Mucosa of descending colon (tissue), 3 donors: Measurements from ENCODE around the gene GNB3. TPM values are rescaled to one million over a fixed set of nuclear protein-coding genes. Genes with fewer than 3 reads are reported as not detected.

ENCODE experiments used
- ATAC-seq: fragments of 200-7000 bp; cut with Tn5 transposase; one replicate; pipeline ENCODE4 v1.9.1; 2020; ENCODE audit warnings: mild to moderate bottlenecking, moderate library complexity
- DNase-seq, 3 donors: peaks; one replicate each; pipeline ENCODE4 v3.0.0-alpha.2; 2020
- H3K36me3 ChIP-seq: fragments of 200-600 bp; one replicate; pipeline ENCODE4 v1.8.0; 2021; ENCODE audit warnings: low read depth, mild to moderate bottlenecking
- H3K4me1 ChIP-seq: fragments of 200-600 bp; one replicate; pipeline ENCODE4 v1.8.0; 2021; ENCODE audit warnings: low read depth, mild to moderate bottlenecking
- H3K4me3 ChIP-seq: fragments of 200-600 bp; one replicate; pipeline ENCODE4 v1.8.0; 2021; ENCODE audit warnings: mild to moderate bottlenecking
- H3K9me3 ChIP-seq: fragments of 200-600 bp; one replicate; pipeline ENCODE4 v1.8.0; 2021; ENCODE audit warnings: mild to moderate bottlenecking
- CTCF ChIP-seq: fragments of 200-600 bp; IDR thresholded peaks from one replicate; pipeline ENCODE4 v1.8.0; 2022; ENCODE audit warnings: antibody characterized with exemption, mild to moderate bottlenecking
- intact Hi-C, 2 donors: fragments of 100-400 bp; cut with DNase I in 1 of 2; cut with micrococcal nuclease in 1 of 2; formaldehyde crosslinking; loops; one replicate each; pipeline versions ENCODE4 v1.11.0 to v1.11.1; 2022; cut with DNase I, micrococcal nuclease
- total RNA-seq, 3 donors: library from RNA; stranded (reverse); fragmentation: NEBNext Ultra II Directional in 2 of 3; extraction: Animal tissue kit (Norgen Biotek cat#: 25700) in 2 of 3; gene quantifications; one replicate each; pipeline versions ENCODE4 v1.2.1 to v1.2.4, GENCODE V29; 2021 to 2023
- donor health status: DM: no; HTN: no; CAD: no; lungs with moderate emphysema.
- donor health status: DM: no; HTN: no; CAD: no.
- donor health status: DM: no; HTN: yes; CAD: no.

The GNB3 gene
- total RNA-seq, 3 donors from 2014 or later = 0.38 to 5.3 (median 0.96) TPM

GRCh38 chr12:6851153-6851920, 10.6 kb downstream of the GNB3 start, which contains the start of gene CDCA3:
Gene CDCA3, minus strand, starts transcription at chr12:6851286. Its CDS starts 334 bp downstream, at chr12:6850952.
- H3K9me3 ChIP-seq = no peaks in the 10 kb centered on the region
- no peaks in the 10 kb centered on the region for H3K36me3 ChIP-seq
- DNase-seq (peak; percentile 93 to 97 (median 96)), ATAC-seq (peak; percentile 78)
- peak within 1 kb of the TSS; percentile 33 for H3K4me3 ChIP-seq
- intact Hi-C loops = no loop called here
- TF ChIP-seq CTCF = no peak
- H3K4me1 ChIP-seq = peaks cover 19% of the 10 kb centered on the region

- H3K4me1 ChIP-seq = peaks cover 19% of the 10 kb centered on the region
- intact Hi-C loops = no loop called here
These were observed 11.4 kb downstream of the GNB3 start, which contains the start of gene USP5 for GRCh38 chr12:6851921-6852650. Gene USP5, plus strand, starts transcription at chr12:6852150. Its CDS starts 30 bp downstream, at chr12:6852180.

GRCh38 chr12:6852651-6853354, 12.1 kb downstream of the GNB3 start:
- intact Hi-C loops = no loop called here
- peaks cover 19% of the 10 kb centered on the region for H3K4me1 ChIP-seq
- peak overlapping the region; percentile 33 for H3K4me3 ChIP-seq
- TF ChIP-seq CTCF = no peak
- peak in 2 of 3 donors; percentile 47 to 72 for DNase-seq
- ATAC-seq = no peak
- H3K9me3 ChIP-seq = no peaks in the 10 kb centered on the region
- no peaks in the 10 kb centered on the region for H3K36me3 ChIP-seq

More at GRCh38 chr12:6851921-6852650, 11.4 kb downstream of the GNB3 start, which contains the start of gene USP5:
- DNase-seq (peak; percentile 98 to 100 (median 98)), ATAC-seq (peak; percentile 87)
- Histone ChIP-seq H3K9me3 (no peaks in the 10 kb centered on the region), H3K4me3 (peak within 1 kb of the TSS; percentile 33), H3K36me3 (no peaks in the 10 kb centered on the region)
- TF ChIP-seq CTCF = no peak

GRCh38 chr12:6853626-6854025, 12.9 kb downstream of the GNB3 start:
- H3K4me3 ChIP-seq = no peak overlapping the region
- no peak for TF ChIP-seq CTCF
- intact Hi-C loops = no loop called here
- H3K9me3 ChIP-seq = no peaks in the 10 kb centered on the region
- DNase-seq (no peak), ATAC-seq (no peak)
- peaks cover 19% of the 10 kb centered on the region for H3K4me1 ChIP-seq
- no peaks in the 10 kb centered on the region for H3K36me3 ChIP-seq

- Histone ChIP-seq H3K4me1 (peaks cover 19% of the 10 kb centered on the region), H3K36me3 (no peaks in the 10 kb centered on the region), H3K4me3 (no peak overlapping the region), H3K9me3 (no peaks in the 10 kb centered on the region)
- ATAC-seq (no peak), DNase-seq (no peak)
- no peak for TF ChIP-seq CTCF
- intact Hi-C loops = no loop called here
These were observed 13.3 kb downstream of the GNB3 start for GRCh38 chr12:6854036-6854435.
